Measurements from ENCODE around the gene NDUFAB1.

- TF ChIP-seq CTCF (IDR thresholded peaks at IDR 0.05): no peak
- no peak for TF ChIP-seq POLR2A (IDR thresholded peaks at IDR 0.05)
Measured at GRCh38 chr16:23532448-23532847, 63.7 kb downstream of the NDUFAB1 start.
